ENCODE measurements around the gene PGA5.
"Not testable (repeated sequence)": the region's sequence is repeated elsewhere in the genome, so short reads cannot be mapped to it uniquely, and the experiment has no call there.

Gene PGA5

GRCh38 chr11:61229458-61229857, 11.5 kb upstream of the PGA5 start:
- DNase-seq, result not testable (repeated sequence)

GRCh38 chr11:61231033-61231432, 9.9 kb upstream of the PGA5 start:
- DNase-seq, result not testable (repeated sequence)

GRCh38 chr11:61231585-61231984, 9.4 kb upstream of the PGA5 start:
- DNase-seq, result not testable (repeated sequence)

- DNase-seq, result not testable (repeated sequence)
Measured at GRCh38 chr11:61232548-61233145, 8.3 kb upstream of the PGA5 start.

- DNase-seq, result not testable (repeated sequence)
Measured at GRCh38 chr11:61237130-61237529, 3.8 kb upstream of the PGA5 start.

- DNase-seq, result not testable (repeated sequence)
Measured at GRCh38 chr11:61240288-61240687, 687 bp upstream of the PGA5 start.

GRCh38 chr11:61241526-61241925, 551 bp downstream of the PGA5 start:
- not testable (repeated sequence) for DNase-seq

GRCh38 chr11:61245284-61245964, 4.4 kb downstream of the PGA5 start:
- DNase-seq, result not testable (repeated sequence)

GRCh38 chr11:61248071-61248470, 7.1 kb downstream of the PGA5 start:
- not testable (repeated sequence) for DNase-seq

- DNase-seq, result not testable (repeated sequence)
Measured at GRCh38 chr11:61249201-61249600, 8.2 kb downstream of the PGA5 start.

- not testable (repeated sequence) for DNase-seq
Measured at GRCh38 chr11:61250796-61251765, 10.1 kb downstream of the PGA5 start.

GRCh38 chr11:61252332-61252731, 11.4 kb downstream of the PGA5 start:
- DNase-seq, result not testable (repeated sequence)

GRCh38 chr11:61254403-61255025, 13.5 kb downstream of the PGA5 start:
- DNase-seq, result peak; percentile 77

GRCh38 chr11:61256710-61257482, 15.9 kb downstream of the PGA5 start:
- DNase-seq, result no peak

GRCh38 chr11:61258546-61258945, 17.6 kb downstream of the PGA5 start:
- DNase-seq, result no peak

GRCh38 chr11:61259363-61259762, 18.4 kb downstream of the PGA5 start:
- DNase-seq, result no peak

- DNase-seq, result no peak
Measured at GRCh38 chr11:61264371-61264770, 23.4 kb downstream of the PGA5 start.

GRCh38 chr11:61264795-61265194, 23.8 kb downstream of the PGA5 start:
- DNase-seq, result no peak

- no peak for DNase-seq
Measured at GRCh38 chr11:61265357-61265756, 24.4 kb downstream of the PGA5 start.

- no peak for DNase-seq
Measured at GRCh38 chr11:61266602-61267001, 25.6 kb downstream of the PGA5 start.

- DNase-seq, result no peak
Measured at GRCh38 chr11:61267437-61267841, 26.5 kb downstream of the PGA5 start.

Measured in activated CD4-positive, alpha-beta T cell treated with anti-CD3 and anti-CD28 coated beads for 48 hours (primary cell).